Measurements from ENCODE around the gene ZFP36L1. TPM values are rescaled to one million over a fixed set of nuclear protein-coding genes. Genes with fewer than 3 reads are reported as not detected.

ZFP36L1 gene
- total and polyA plus RNA-seq, 9 of the 15 experiments (the other 6 are each of a cell fraction or from before 2014, with no cell fraction given): 1.3 to 26.6 (median 3.7) TPM

- TF ChIP-seq JUN (IDR thresholded peaks at IDR 0.05; ENCODE audit: borderline replicate concordance, low read depth, low read length): 0 out of 2 replicates have a peak, but pooled peaks have one; percentile 17
- no peak for TF ChIP-seq JUN (CRISPR knock-in tag; IDR thresholded peaks at IDR 0.05; ENCODE audit: borderline replicate concordance)
- TF ChIP-seq ZNF408 (CRISPR knock-in tag; IDR thresholded peaks at IDR 0.05; ENCODE audit: low read depth): no peak
- TF ChIP-seq NCOA4 (IDR thresholded peaks at IDR 0.05; ENCODE audit: partially characterized antibody): no peak
- 0 out of 2 replicates have a peak, but pooled peaks have one; percentile 25 for TF ChIP-seq ZBTB7A (IDR thresholded peaks at IDR 0.05; ENCODE audit: borderline replicate concordance, control insufficient read depth, low read depth, low read length)
- TF ChIP-seq ZNF780A (CRISPR knock-in tag; IDR thresholded peaks at IDR 0.05): no peak
- TF ChIP-seq, protein P1, sequence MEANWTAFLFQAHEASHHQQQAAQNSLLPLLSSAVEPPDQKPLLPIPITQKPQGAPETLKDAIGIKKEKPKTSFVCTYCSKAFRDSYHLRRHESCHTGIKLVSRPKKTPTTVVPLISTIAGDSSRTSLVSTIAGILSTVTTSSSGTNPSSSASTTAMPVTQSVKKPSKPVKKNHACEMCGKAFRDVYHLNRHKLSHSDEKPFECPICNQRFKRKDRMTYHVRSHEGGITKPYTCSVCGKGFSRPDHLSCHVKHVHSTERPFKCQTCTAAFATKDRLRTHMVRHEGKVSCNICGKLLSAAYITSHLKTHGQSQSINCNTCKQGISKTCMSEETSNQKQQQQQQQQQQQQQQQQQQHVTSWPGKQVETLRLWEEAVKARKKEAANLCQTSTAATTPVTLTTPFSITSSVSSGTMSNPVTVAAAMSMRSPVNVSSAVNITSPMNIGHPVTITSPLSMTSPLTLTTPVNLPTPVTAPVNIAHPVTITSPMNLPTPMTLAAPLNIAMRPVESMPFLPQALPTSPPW (CRISPR knock-in tag; IDR thresholded peaks at IDR 0.05): peak; percentile 58
- no peak for TF ChIP-seq HDAC1 (IDR thresholded peaks at IDR 0.05)
- peak; percentile 17; the same call in 1 of the 2 replicates for TF ChIP-seq ZNF511 (CRISPR knock-in tag; IDR thresholded peaks at IDR 0.05)
- no peak; the same call in 1 of the 2 replicates for TF ChIP-seq DPF2 (IDR thresholded peaks at IDR 0.05)
- peak; percentile 92 for TF ChIP-seq L3MBTL2 (IDR thresholded peaks at IDR 0.05)
- TF ChIP-seq, protein P2, sequence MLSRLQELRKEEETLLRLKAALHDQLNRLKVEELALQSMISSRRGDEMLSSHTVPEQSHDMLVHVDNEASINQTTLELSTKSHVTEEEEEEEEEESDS (CRISPR knock-in tag; IDR thresholded peaks at IDR 0.05): no peak
- TF ChIP-seq POLR3G (IDR thresholded peaks at IDR 0.05; ENCODE audit: extremely low read depth, insufficient read length, insufficient replicate concordance): no peak
- TF ChIP-seq, protein P3, sequence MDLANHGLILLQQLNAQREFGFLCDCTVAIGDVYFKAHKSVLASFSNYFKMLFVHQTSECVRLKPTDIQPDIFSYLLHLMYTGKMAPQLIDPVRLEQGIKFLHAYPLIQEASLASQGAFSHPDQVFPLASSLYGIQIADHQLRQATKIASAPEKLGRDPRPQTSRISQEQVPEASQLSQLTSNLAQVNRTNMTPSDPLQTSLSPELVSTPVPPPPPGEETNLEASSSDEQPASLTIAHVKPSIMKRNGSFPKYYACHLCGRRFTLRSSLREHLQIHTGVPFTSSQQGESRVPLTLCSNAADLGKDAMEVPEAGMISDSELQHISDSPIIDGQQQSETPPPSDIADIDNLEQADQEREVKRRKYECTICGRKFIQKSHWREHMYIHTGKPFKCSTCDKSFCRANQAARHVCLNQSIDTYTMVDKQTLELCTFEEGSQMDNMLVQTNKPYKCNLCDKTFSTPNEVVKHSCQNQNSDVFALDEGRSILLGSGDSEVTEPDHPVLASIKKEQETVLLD (IDR thresholded peaks at IDR 0.05): 0 out of 2 replicates have a peak, but pooled peaks have one; percentile 19
- no peak for TF ChIP-seq NR2F6 (CRISPR knock-in tag; IDR thresholded peaks at IDR 0.05)
- TF ChIP-seq, protein P4, sequence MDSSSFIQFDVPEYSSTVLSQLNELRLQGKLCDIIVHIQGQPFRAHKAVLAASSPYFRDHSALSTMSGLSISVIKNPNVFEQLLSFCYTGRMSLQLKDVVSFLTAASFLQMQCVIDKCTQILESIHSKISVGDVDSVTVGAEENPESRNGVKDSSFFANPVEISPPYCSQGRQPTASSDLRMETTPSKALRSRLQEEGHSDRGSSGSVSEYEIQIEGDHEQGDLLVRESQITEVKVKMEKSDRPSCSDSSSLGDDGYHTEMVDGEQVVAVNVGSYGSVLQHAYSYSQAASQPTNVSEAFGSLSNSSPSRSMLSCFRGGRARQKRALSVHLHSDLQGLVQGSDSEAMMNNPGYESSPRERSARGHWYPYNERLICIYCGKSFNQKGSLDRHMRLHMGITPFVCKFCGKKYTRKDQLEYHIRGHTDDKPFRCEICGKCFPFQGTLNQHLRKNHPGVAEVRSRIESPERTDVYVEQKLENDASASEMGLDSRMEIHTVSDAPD (CRISPR knock-in tag; IDR thresholded peaks at IDR 0.05): no peak
- no peak for TF ChIP-seq POU5F1 (IDR thresholded peaks at IDR 0.05; ENCODE audit: borderline replicate concordance, low read depth, low read length, partially characterized antibody)
- TF ChIP-seq ZNF384 (IDR thresholded peaks at IDR 0.05; ENCODE audit: low read depth, low read length): 0 out of 2 replicates have a peak, but pooled peaks have one; percentile 50
Observed at GRCh38 chr14:68794130-68794850, 1.4 kb upstream of the ZFP36L1 start (continued).
